GM12892 (cell line): Measurements from ENCODE around the gene STK39.

Experiments used
- POLR2A ChIP-seq: IDR thresholded peaks from 2 replicates; pipeline ENCODE4 v1.6.1; 2011; ENCODE audit warnings: low read depth, low read length, control low read depth
- POLR2AphosphoS5 ChIP-seq: IDR thresholded peaks from 2 replicates; pipeline ENCODE4 v1.6.1; 2011; ENCODE audit warnings: low read depth, low read length, control low read depth

DNA sequence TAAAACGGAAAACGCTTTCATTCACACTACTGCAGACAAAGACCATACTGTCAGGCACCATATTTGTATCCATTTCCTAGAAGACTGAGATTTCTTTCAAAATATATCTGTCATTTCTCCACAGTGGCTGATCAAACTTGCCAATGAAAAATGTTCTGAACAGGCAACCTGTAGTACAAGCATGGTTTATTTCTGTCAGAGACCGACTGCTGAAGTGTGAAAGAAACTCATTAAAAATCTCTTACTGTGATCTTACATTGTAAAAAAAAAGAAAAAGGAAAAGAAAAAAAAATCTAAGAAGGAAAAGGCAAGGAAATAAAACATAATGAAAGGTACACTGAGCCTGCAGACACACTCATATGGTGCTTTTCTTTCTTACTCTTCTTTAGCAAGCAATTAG is 184.5 kb downstream of the STK39 start:
- TF ChIP-seq POLR2A = no peak
- no peak for TF ChIP-seq POLR2AphosphoS5
